ENCODE data around the gene VANGL1.

DNA sequence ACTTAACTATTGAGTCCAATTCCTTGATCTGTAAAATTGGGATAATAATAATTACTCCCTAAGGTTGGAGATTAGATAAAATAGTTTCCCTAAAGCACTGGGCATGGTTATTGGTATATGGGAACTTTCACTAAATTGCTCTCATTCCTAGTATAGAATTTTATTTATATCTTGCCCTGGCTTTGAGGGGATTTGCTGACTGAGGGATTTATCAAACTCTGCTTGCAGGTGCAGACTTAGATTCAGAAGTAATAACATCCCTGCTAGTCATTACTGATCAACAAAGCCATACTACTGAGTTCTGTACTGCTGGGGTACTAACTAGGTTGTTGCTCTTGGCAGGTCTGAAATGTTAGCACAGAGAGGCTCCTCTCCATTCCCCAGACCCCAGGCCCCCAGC is 84.8 kb downstream of the VANGL1 start:
- TF ChIP-seq, protein P1, sequence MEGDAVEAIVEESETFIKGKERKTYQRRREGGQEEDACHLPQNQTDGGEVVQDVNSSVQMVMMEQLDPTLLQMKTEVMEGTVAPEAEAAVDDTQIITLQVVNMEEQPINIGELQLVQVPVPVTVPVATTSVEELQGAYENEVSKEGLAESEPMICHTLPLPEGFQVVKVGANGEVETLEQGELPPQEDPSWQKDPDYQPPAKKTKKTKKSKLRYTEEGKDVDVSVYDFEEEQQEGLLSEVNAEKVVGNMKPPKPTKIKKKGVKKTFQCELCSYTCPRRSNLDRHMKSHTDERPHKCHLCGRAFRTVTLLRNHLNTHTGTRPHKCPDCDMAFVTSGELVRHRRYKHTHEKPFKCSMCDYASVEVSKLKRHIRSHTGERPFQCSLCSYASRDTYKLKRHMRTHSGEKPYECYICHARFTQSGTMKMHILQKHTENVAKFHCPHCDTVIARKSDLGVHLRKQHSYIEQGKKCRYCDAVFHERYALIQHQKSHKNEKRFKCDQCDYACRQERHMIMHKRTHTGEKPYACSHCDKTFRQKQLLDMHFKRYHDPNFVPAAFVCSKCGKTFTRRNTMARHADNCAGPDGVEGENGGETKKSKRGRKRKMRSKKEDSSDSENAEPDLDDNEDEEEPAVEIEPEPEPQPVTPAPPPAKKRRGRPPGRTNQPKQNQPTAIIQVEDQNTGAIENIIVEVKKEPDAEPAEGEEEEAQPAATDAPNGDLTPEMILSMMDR (IDR thresholded peaks at IDR 0.05; ENCODE audit: low read length), result no peak
- TF ChIP-seq EZH2 (IDR thresholded peaks at IDR 0.05; ENCODE audit: borderline replicate concordance, low read length), result no peak
